ENCODE measurements around the gene SNED1.

The SNED1 gene

GRCh38 chr2:241068942-241069810 lies 70.8 kb downstream of the SNED1 start:
- H3K4me3 ChIP-seq (replicated peaks; ENCODE audit: low read depth, low read length) = no peak overlapping the region
- no peak for DNase-seq (ENCODE audit: extremely low read depth, insufficient read length)
- no peak for TF ChIP-seq CTCF (IDR thresholded peaks at IDR 0.05; ENCODE audit: insufficient read depth, low read length, poor library complexity, severe bottlenecking)
- no peaks in the 10 kb centered on the region for H3K36me3 ChIP-seq (ENCODE audit: control insufficient read depth, insufficient read depth, low read length)
- H3K27me3 ChIP-seq (replicated peaks; ENCODE audit: control insufficient read depth, insufficient read depth, low read length) = no peaks in the 10 kb centered on the region

DNA sequence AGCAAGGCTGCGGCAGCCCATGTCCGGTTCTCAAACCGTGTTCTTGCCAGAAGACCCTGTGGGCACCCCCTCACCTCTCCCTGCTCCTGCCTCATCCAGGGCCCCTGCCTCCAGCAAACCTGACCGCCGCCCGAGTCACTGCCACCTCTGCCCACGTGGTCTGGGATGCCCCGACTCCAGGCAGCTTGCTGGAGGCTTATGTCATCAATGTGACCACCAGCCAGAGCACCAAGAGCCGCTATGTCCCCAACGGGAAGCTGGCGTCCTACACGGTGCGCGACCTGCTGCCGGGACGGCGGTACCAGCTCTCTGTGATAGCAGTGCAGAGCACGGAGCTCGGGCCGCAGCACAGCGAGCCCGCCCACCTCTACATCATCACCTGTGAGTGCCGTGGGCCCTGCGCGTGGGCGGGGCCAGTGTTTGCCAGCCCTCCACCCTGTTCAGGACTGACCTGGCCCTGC lies 71.4 kb downstream of the SNED1 start:
- Histone ChIP-seq H3K36me3 (ENCODE audit: control insufficient read depth, insufficient read depth, low read length) (no peaks in the 10 kb centered on the region), H3K4me3 (replicated peaks; ENCODE audit: low read depth, low read length) (no peak overlapping the region), H3K27me3 (replicated peaks; ENCODE audit: control insufficient read depth, insufficient read depth, low read length) (no peaks in the 10 kb centered on the region)
- TF ChIP-seq CTCF (IDR thresholded peaks at IDR 0.05; ENCODE audit: insufficient read depth, low read length, poor library complexity, severe bottlenecking) = no peak
- DNase-seq (ENCODE audit: extremely low read depth, insufficient read length) = no peak

DNA sequence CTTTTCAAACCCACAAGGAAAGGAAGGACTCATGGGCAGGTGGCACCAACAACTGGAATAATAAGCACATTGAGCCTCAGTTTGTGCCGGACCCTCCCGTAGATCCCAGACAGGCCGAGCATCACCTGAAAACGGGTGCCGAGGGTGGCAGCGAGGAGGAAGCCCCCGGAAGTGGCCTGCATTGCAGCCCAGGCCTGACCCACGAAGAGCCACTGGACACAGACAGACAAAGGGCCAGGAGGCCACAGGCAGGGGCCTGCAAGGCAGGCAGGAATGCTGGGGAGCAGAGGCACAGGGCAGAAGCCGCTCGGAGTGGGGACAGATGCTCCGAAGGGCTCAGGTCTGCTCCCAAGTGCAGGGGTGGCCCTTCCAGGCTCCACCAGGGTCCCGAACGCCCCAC lies 71.9 kb downstream of the SNED1 start:
- no peak for DNase-seq (ENCODE audit: extremely low read depth, insufficient read length)
- Histone ChIP-seq H3K4me3 (replicated peaks; ENCODE audit: low read depth, low read length) (no peak overlapping the region), H3K36me3 (ENCODE audit: control insufficient read depth, insufficient read depth, low read length) (no peaks in the 10 kb centered on the region; the same call in 1 of the 2 replicates), H3K27me3 (replicated peaks; ENCODE audit: control insufficient read depth, insufficient read depth, low read length) (no peaks in the 10 kb centered on the region)
- TF ChIP-seq CTCF (IDR thresholded peaks at IDR 0.05; ENCODE audit: insufficient read depth, low read length, poor library complexity, severe bottlenecking) = no peak

GRCh38 chr2:241070811-241071676 lies 72.6 kb downstream of the SNED1 start:
- no peaks in the 10 kb centered on the region for H3K27me3 ChIP-seq (replicated peaks; ENCODE audit: control insufficient read depth, insufficient read depth, low read length)
- no peaks in the 10 kb centered on the region; the same call in 1 of the 2 replicates for H3K36me3 ChIP-seq (ENCODE audit: control insufficient read depth, insufficient read depth, low read length)
- no peak for DNase-seq (ENCODE audit: extremely low read depth, insufficient read length)
- TF ChIP-seq CTCF (IDR thresholded peaks at IDR 0.05; ENCODE audit: insufficient read depth, low read length, poor library complexity, severe bottlenecking) = no peak
- no peak overlapping the region for H3K4me3 ChIP-seq (replicated peaks; ENCODE audit: low read depth, low read length)

DNA sequence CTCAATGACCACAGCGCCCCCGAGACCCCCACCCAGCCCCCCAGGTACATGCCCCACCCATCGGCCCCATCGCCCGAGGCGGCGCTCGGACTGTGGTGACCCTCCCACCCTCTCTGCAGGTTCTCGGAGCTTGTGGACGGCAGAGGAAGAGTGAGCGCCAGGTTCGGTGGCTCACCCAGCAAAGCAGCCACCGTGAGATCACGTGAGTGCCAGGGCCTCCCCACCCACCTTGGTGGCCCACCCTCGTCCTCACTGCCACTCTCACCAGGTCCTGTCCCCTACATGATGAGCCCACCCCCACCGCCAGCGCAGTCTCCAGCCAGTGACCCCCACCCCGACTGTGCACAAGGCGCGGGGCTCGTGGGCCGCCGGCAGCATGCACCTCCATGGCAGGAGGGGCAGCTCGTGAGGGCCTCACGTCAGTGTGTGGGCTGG lies 73.3 kb downstream of the SNED1 start:
- H3K36me3 ChIP-seq (ENCODE audit: control insufficient read depth, insufficient read depth, low read length) = no peaks in the 10 kb centered on the region; the same call in 1 of the 2 replicates
- DNase-seq (ENCODE audit: extremely low read depth, insufficient read length) = no peak
- no peak for TF ChIP-seq CTCF (IDR thresholded peaks at IDR 0.05; ENCODE audit: insufficient read depth, low read length, poor library complexity, severe bottlenecking)
- H3K4me3 ChIP-seq (replicated peaks; ENCODE audit: low read depth, low read length) = no peak overlapping the region
- H3K27me3 ChIP-seq (replicated peaks; ENCODE audit: control insufficient read depth, insufficient read depth, low read length) = no peaks in the 10 kb centered on the region

Measured in GM06990 (cell line).